ENCODE measurements around the gene SEMA5B. TPM values are rescaled to one million over a fixed set of nuclear protein-coding genes. Genes with fewer than 3 reads are reported as not detected.
A peak's percentile ranks its signal among the peaks of the same experiment; 100 is the strongest.

The SEMA5B gene
- total RNA-seq, 2 donors from 2014 or later, result 0.51 to 3.5 TPM

DNA sequence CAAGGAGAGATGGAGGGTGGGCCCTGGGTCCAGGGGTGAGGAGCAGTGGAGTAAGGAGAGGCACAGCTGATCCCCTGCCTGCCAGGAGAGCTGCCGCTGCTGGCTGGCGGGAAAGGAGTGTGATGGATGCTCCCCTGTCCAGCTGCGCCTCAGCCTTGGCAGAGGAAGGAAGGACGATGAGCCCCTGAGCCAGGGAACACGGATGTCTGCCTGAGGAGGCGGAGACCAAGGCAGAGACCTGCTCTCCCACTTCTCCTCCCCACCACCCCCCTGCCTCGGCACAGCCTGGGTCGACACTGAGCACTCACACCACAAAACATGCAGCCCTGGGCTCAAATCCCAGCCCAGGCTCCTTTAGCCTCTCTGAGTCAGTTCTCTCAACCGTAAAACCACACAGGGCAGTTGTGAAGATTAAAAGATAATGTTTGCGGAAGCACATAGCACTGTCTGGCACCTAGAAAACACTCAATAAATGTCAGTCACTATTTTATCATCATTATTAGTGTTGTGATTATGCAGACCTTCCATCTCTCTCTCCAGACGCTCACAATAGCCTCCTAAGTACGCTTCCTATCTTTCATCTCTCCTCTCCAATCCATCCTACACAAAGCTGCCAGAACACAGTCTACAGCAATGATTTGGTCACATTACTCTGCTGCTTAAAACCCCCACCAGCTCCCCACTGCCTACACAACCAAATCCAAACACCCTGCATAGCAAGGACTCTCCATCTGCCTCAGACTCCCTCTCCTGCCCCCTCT is 52.2 kb downstream of the SEMA5B start:
- peaks cover 0 to 70% of the 10 kb centered on the region in 2 donors for H3K4me1 ChIP-seq
- no peak overlapping the region for H3K4me3 ChIP-seq
- TF ChIP-seq CTCF (IDR thresholded peaks at IDR 0.05), result no peak
- DNase-seq (ENCODE audit: low spot score), result no peak
- H3K27me3 ChIP-seq, result no peaks in the 10 kb centered on the region
- H3K9me3 ChIP-seq, result no peaks in the 10 kb centered on the region
- H3K27ac ChIP-seq, result peak overlapping the region; percentile 84 to 88
- H3K36me3 ChIP-seq, result no peaks in the 10 kb centered on the region

GRCh38 chr3:122974764-122975162 is 52.8 kb downstream of the SEMA5B start:
- H3K9me3 ChIP-seq, result no peaks in the 10 kb centered on the region
- TF ChIP-seq CTCF (IDR thresholded peaks at IDR 0.05), result no peak
- H3K27me3 ChIP-seq, result no peaks in the 10 kb centered on the region
- no peaks in the 10 kb centered on the region for H3K36me3 ChIP-seq
- DNase-seq (ENCODE audit: low spot score), result no peak
- H3K27ac ChIP-seq, result peak overlapping the region; percentile 84 to 88
- H3K4me3 ChIP-seq, result no peak overlapping the region
- H3K4me1 ChIP-seq, result peaks cover 0 to 76% of the 10 kb centered on the region in 2 donors

DNA sequence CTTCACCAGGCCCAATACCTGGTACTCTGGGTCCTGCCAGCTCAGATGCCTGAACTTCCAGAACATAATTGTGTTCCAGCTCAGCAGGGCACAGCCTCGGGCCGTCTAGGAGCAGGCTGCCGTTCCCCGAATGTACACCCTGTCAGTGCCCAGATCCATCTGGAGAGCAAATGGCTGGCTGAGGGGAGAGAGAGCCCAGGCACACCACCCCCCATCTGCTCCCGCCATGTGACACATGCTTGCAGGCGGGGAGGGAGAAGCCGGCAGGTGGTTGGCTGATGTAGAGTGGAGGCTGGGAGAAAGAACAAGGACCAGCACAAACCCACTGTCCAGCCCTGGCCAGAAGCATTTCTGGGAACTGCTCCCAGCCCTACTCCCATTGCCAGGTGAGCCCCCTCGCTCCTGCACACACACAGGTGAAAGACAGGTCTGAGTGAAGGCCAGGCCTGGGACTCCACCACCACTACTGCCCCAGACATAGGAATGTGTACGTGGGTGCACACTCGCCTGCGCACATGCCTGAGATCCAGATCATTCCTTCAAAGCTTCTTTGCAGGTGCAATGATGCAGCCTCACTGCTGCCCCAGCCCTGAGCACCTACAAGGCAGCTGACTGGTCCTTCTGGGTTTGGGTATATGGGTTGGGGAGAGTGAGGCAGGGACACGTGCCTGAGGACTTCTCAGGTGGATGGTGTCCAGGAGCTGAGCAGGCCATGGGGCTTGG is 53.5 kb downstream of the SEMA5B start:
- Histone ChIP-seq H3K9me3 (no peaks in the 10 kb centered on the region), H3K27me3 (no peaks in the 10 kb centered on the region), H3K4me3 (no peak overlapping the region), H3K4me1 (peaks cover 0 to 79% of the 10 kb centered on the region in 2 donors), H3K36me3 (no peaks in the 10 kb centered on the region), H3K27ac (peak overlapping the region; percentile 84 to 88)
- TF ChIP-seq CTCF (IDR thresholded peaks at IDR 0.05), result no peak
- DNase-seq (ENCODE audit: low spot score), result no peak

GRCh38 chr3:122972141-122972540 is 55.4 kb downstream of the SEMA5B start:
- TF ChIP-seq CTCF (IDR thresholded peaks at IDR 0.05), result no peak
- no peak for DNase-seq (ENCODE audit: low spot score)
- peaks cover 0 to 63% of the 10 kb centered on the region in 2 donors for H3K4me1 ChIP-seq
- no peaks in the 10 kb centered on the region for H3K36me3 ChIP-seq
- H3K27me3 ChIP-seq, result no peaks in the 10 kb centered on the region
- H3K9me3 ChIP-seq, result no peaks in the 10 kb centered on the region
- H3K4me3 ChIP-seq, result no peak overlapping the region
- no peak overlapping the region for H3K27ac ChIP-seq

DNA sequence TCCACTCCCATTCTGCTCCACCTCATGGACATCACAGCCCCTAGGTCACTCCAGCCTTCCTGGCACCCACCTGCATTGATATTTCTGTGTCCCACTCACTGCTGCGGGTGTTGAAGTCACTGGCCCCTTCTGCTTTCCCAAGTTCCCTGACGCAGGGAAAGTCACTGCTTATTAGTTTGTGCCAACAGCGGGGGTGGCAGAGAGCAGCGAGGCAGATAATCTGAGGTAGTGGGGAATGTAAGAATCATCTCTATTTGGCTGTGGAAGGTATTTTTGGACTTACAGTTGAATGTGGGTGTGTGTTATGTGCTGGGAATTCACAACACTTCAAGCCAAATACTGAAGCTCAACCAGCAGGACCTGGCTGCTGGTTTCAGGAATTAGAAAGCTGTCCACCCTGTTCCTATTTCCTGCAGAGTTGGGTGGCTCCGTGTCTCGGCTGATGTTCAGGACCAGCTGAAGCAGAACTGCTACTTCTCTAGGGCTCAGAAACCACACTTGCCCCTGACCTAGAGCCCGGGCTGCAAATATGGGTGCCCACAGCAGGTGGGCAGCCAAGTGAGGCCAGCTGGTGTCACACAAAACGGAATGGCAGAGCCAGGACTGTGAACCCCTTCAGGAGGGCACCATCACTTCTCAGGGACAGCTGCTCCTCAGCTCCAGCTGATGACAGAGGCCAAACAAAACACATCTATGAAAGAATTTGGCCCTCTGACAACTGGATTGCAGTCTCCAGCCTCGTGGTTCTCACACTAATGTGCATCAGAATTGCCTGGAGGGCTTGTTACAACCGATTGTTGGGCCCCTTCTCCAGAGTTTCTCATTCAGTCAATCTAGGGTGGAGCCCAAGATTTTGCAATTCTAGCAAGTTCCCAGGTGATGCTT is 57.7 kb downstream of the SEMA5B start:
- no peak for DNase-seq (ENCODE audit: low spot score)
- Histone ChIP-seq H3K4me1 (peaks cover 0 to 53% of the 10 kb centered on the region in 2 donors), H3K36me3 (no peaks in the 10 kb centered on the region), H3K27ac (peak overlapping the region; percentile 75 to 80), H3K4me3 (no peak overlapping the region), H3K27me3 (no peaks in the 10 kb centered on the region), H3K9me3 (no peaks in the 10 kb centered on the region)
- TF ChIP-seq CTCF (IDR thresholded peaks at IDR 0.05), result no peak

All from right atrium auricular region (tissue), 2 donors.